ENCODE measurements around the gene ENHO.

The ENHO gene

GRCh38 chr9:34500623-34501267 is 22.0 kb downstream of the ENHO start:
- no peak overlapping the region for H3K4ac ChIP-seq (ENCODE audit: low read length)
- H3K14ac ChIP-seq (ENCODE audit: low read length) = no peak overlapping the region
- H3K18ac ChIP-seq (ENCODE audit: low read length) = no peak overlapping the region
- no peak overlapping the region for H2BK120ac ChIP-seq (ENCODE audit: low read depth, low read length)
- H3K36me3 ChIP-seq (replicated peaks in 1 of 2; ENCODE audit: control insufficient read depth in 2 of 2, insufficient read depth in 2 of 2, low read length in 2 of 2) = no peaks in the 10 kb centered on the region
- no peaks in the 10 kb centered on the region for H3K27me3 ChIP-seq (ENCODE audit: control insufficient read depth in 3 of 3, insufficient read depth in 3 of 3, low read depth in 1 of 3, low read length in 3 of 3)
- H4K91ac ChIP-seq (ENCODE audit: low read depth, low read length, poor library complexity) = no peak overlapping the region
- no peak overlapping the region for H2BK15ac ChIP-seq (ENCODE audit: low read length)
- peak; percentile 67 for DNase-seq (ENCODE audit: low spot score)
- no peak overlapping the region for H3K4me2 ChIP-seq (ENCODE audit: insufficient read depth, low read length, poor library complexity, severe bottlenecking)
- no peak overlapping the region for H3K4me3 ChIP-seq (ENCODE audit: low read length in 2 of 2)
- no peaks in the 10 kb centered on the region for H3K9me3 ChIP-seq (replicated peaks in 1 of 2; ENCODE audit: control insufficient read depth in 2 of 2, insufficient read depth in 1 of 2, low read depth in 1 of 2, low read length in 2 of 2)
- H3K79me1 ChIP-seq (ENCODE audit: low read depth, low read length) = no peaks in the 10 kb centered on the region
- H3K27ac ChIP-seq (replicated peaks; ENCODE audit: low read length) = no peak overlapping the region
- no peak overlapping the region for H2BK12ac ChIP-seq (ENCODE audit: low read length)
- H3K9ac ChIP-seq (ENCODE audit: low read depth, low read length, poor library complexity) = no peak overlapping the region
- no peak overlapping the region for H2AFZ ChIP-seq (ENCODE audit: low read length)
- no peak overlapping the region for H2BK5ac ChIP-seq (ENCODE audit: low read length)
- H4K8ac ChIP-seq (ENCODE audit: low read depth, low read length) = no peak overlapping the region
- WGBS, 2 donors (ENCODE audit: extremely low coverage in 2 of 2, insufficient read length in 2 of 2, insufficient replicate concordance in 1 of 2) = no CpG with 5 or more reads among the region's 6 CpGs
- no peak overlapping the region for H3K23ac ChIP-seq (ENCODE audit: low read depth, low read length, poor library complexity)
- H3K4me1 ChIP-seq (ENCODE audit: control insufficient read depth in 2 of 2, insufficient read depth in 1 of 2, low read depth in 1 of 2, low read length in 2 of 2) = peaks cover 0 to 32% of the 10 kb centered on the region in 2 donors
- no peak overlapping the region for H2AK5ac ChIP-seq (ENCODE audit: low read depth, low read length)

- H4K91ac ChIP-seq (ENCODE audit: low read depth, low read length, poor library complexity) = no peak overlapping the region
- H3K27me3 ChIP-seq (ENCODE audit: control insufficient read depth in 3 of 3, insufficient read depth in 3 of 3, low read depth in 1 of 3, low read length in 3 of 3) = no peaks in the 10 kb centered on the region
- H2BK120ac ChIP-seq (ENCODE audit: low read depth, low read length) = no peak overlapping the region
- H3K9me3 ChIP-seq (replicated peaks in 1 of 2; ENCODE audit: control insufficient read depth in 2 of 2, insufficient read depth in 1 of 2, low read depth in 1 of 2, low read length in 2 of 2) = no peaks in the 10 kb centered on the region
- no peak overlapping the region for H2BK5ac ChIP-seq (ENCODE audit: low read length)
- H3K27ac ChIP-seq (replicated peaks; ENCODE audit: low read length) = no peak overlapping the region
- H2BK12ac ChIP-seq (ENCODE audit: low read length) = no peak overlapping the region
- no peak overlapping the region for H2BK15ac ChIP-seq (ENCODE audit: low read length)
- no peaks in the 10 kb centered on the region for H3K79me1 ChIP-seq (ENCODE audit: low read depth, low read length)
- no peak overlapping the region for H3K14ac ChIP-seq (ENCODE audit: low read length)
- WGBS, 2 donors (ENCODE audit: extremely low coverage in 2 of 2, insufficient read length in 2 of 2, insufficient replicate concordance in 1 of 2) = no CpG with 5 or more reads among the region's 2 CpGs
- H4K8ac ChIP-seq (ENCODE audit: low read depth, low read length) = no peak overlapping the region
- peaks cover 0 to 32% of the 10 kb centered on the region in 2 donors for H3K4me1 ChIP-seq (ENCODE audit: control insufficient read depth in 2 of 2, insufficient read depth in 1 of 2, low read depth in 1 of 2, low read length in 2 of 2)
- no peak overlapping the region for H2AK5ac ChIP-seq (ENCODE audit: low read depth, low read length)
- H3K9ac ChIP-seq (ENCODE audit: low read depth, low read length, poor library complexity) = no peak overlapping the region
- no peak overlapping the region for H3K4me3 ChIP-seq (ENCODE audit: low read length in 2 of 2)
- H3K23ac ChIP-seq (ENCODE audit: low read depth, low read length, poor library complexity) = no peak overlapping the region
- H3K18ac ChIP-seq (ENCODE audit: low read length) = no peak overlapping the region
- no peak overlapping the region for H3K4me2 ChIP-seq (ENCODE audit: insufficient read depth, low read length, poor library complexity, severe bottlenecking)
- H3K4ac ChIP-seq (ENCODE audit: low read length) = no peak overlapping the region
- H3K36me3 ChIP-seq (replicated peaks in 1 of 2; ENCODE audit: control insufficient read depth in 2 of 2, insufficient read depth in 2 of 2, low read length in 2 of 2) = no peaks in the 10 kb centered on the region
- DNase-seq (ENCODE audit: low spot score) = no peak
- no peak overlapping the region for H2AFZ ChIP-seq (ENCODE audit: low read length)
These were observed 23.7 kb downstream of the ENHO start for GRCh38 chr9:34499076-34499475.

- Histone ChIP-seq H2BK12ac (ENCODE audit: low read length) (no peak overlapping the region), H2BK120ac (ENCODE audit: low read depth, low read length) (no peak overlapping the region), H4K91ac (ENCODE audit: low read depth, low read length, poor library complexity) (no peak overlapping the region), H3K23ac (ENCODE audit: low read depth, low read length, poor library complexity) (no peak overlapping the region), H2BK5ac (ENCODE audit: low read length) (no peak overlapping the region), H3K4me3 (ENCODE audit: low read length in 2 of 2) (no peak overlapping the region), H3K14ac (ENCODE audit: low read length) (no peak overlapping the region), H3K27me3 (ENCODE audit: control insufficient read depth in 3 of 3, insufficient read depth in 3 of 3, low read depth in 1 of 3, low read length in 3 of 3) (no peaks in the 10 kb centered on the region), H3K79me1 (ENCODE audit: low read depth, low read length) (no peaks in the 10 kb centered on the region), H3K36me3 (replicated peaks in 1 of 2; ENCODE audit: control insufficient read depth in 2 of 2, insufficient read depth in 2 of 2, low read length in 2 of 2) (no peaks in the 10 kb centered on the region), H4K8ac (ENCODE audit: low read depth, low read length) (no peak overlapping the region), H3K9ac (ENCODE audit: low read depth, low read length, poor library complexity) (no peak overlapping the region), H3K9me3 (replicated peaks in 1 of 2; ENCODE audit: control insufficient read depth in 2 of 2, insufficient read depth in 1 of 2, low read depth in 1 of 2, low read length in 2 of 2) (no peaks in the 10 kb centered on the region), H3K4ac (ENCODE audit: low read length) (no peak overlapping the region), H3K4me2 (ENCODE audit: insufficient read depth, low read length, poor library complexity, severe bottlenecking) (no peak overlapping the region), H3K18ac (ENCODE audit: low read length) (no peak overlapping the region), H3K4me1 (ENCODE audit: control insufficient read depth in 2 of 2, insufficient read depth in 1 of 2, low read depth in 1 of 2, low read length in 2 of 2) (peaks cover 0 to 32% of the 10 kb centered on the region in 2 donors), H2BK15ac (ENCODE audit: low read length) (no peak overlapping the region), H2AK5ac (ENCODE audit: low read depth, low read length) (no peak overlapping the region), H2AFZ (ENCODE audit: low read length) (no peak overlapping the region), H3K27ac (replicated peaks; ENCODE audit: low read length) (no peak overlapping the region)
- no CpG with 5 or more reads among the region's 3 CpGs for WGBS, 2 donors (ENCODE audit: extremely low coverage in 2 of 2, insufficient read length in 2 of 2, insufficient replicate concordance in 1 of 2)
- DNase-seq (ENCODE audit: low spot score) = no peak
These were observed 24.2 kb downstream of the ENHO start for GRCh38 chr9:34498553-34498952.

GRCh38 chr9:34496149-34496712 is 26.6 kb downstream of the ENHO start:
- WGBS, 2 donors (ENCODE audit: extremely low coverage in 2 of 2, insufficient read length in 2 of 2, insufficient replicate concordance in 1 of 2) = no CpG with 5 or more reads among the region's 6 CpGs
- no peak for DNase-seq (ENCODE audit: low spot score)
- H3K27ac ChIP-seq (replicated peaks; ENCODE audit: low read length) = no peak overlapping the region
- H3K9ac ChIP-seq (ENCODE audit: low read depth, low read length, poor library complexity) = no peak overlapping the region
- H2BK5ac ChIP-seq (ENCODE audit: low read length) = no peak overlapping the region
- peaks cover 0 to 23% of the 10 kb centered on the region in 2 donors for H3K4me1 ChIP-seq (ENCODE audit: control insufficient read depth in 2 of 2, insufficient read depth in 1 of 2, low read depth in 1 of 2, low read length in 2 of 2)
- no peak overlapping the region for H2BK120ac ChIP-seq (ENCODE audit: low read depth, low read length)
- H2BK15ac ChIP-seq (ENCODE audit: low read length) = no peak overlapping the region
- H3K4ac ChIP-seq (ENCODE audit: low read length) = no peak overlapping the region
- H3K14ac ChIP-seq (ENCODE audit: low read length) = no peak overlapping the region
- no peak overlapping the region for H3K23ac ChIP-seq (ENCODE audit: low read depth, low read length, poor library complexity)
- H2AK5ac ChIP-seq (ENCODE audit: low read depth, low read length) = no peak overlapping the region
- no peaks in the 10 kb centered on the region for H3K79me1 ChIP-seq (ENCODE audit: low read depth, low read length)
- H2BK12ac ChIP-seq (ENCODE audit: low read length) = no peak overlapping the region
- no peaks in the 10 kb centered on the region for H3K36me3 ChIP-seq (replicated peaks in 1 of 2; ENCODE audit: control insufficient read depth in 2 of 2, insufficient read depth in 2 of 2, low read length in 2 of 2)
- H4K91ac ChIP-seq (ENCODE audit: low read depth, low read length, poor library complexity) = no peak overlapping the region
- H3K4me3 ChIP-seq (ENCODE audit: low read length in 2 of 2) = no peak overlapping the region
- H3K27me3 ChIP-seq (ENCODE audit: control insufficient read depth in 3 of 3, insufficient read depth in 3 of 3, low read depth in 1 of 3, low read length in 3 of 3) = no peaks in the 10 kb centered on the region
- no peak overlapping the region for H3K18ac ChIP-seq (ENCODE audit: low read length)
- no peak overlapping the region for H4K8ac ChIP-seq (ENCODE audit: low read depth, low read length)
- no peak overlapping the region for H2AFZ ChIP-seq (ENCODE audit: low read length)
- no peaks in the 10 kb centered on the region for H3K9me3 ChIP-seq (replicated peaks in 1 of 2; ENCODE audit: control insufficient read depth in 2 of 2, insufficient read depth in 1 of 2, low read depth in 1 of 2, low read length in 2 of 2)
- H3K4me2 ChIP-seq (ENCODE audit: insufficient read depth, low read length, poor library complexity, severe bottlenecking) = no peak overlapping the region
